ENCODE measurements around the gene PTPRE. TPM values are rescaled to one million over a fixed set of nuclear protein-coding genes. Genes with fewer than 3 reads are reported as not detected.

The PTPRE gene
- total RNA-seq, 1 donor from 2014 or later = 0.21 TPM

- Histone ChIP-seq H3K4me1 (no peaks in the 10 kb centered on the region), H3K79me2 (ENCODE audit: low read depth) (no peaks in the 10 kb centered on the region), H3K4me2 (no peak overlapping the region), H2AFZ (replicated peaks) (no peak overlapping the region), H3K27me3 (peaks cover 8% of the 10 kb centered on the region), H3K4me3 (no peak overlapping the region), H3K36me3 (no peaks in the 10 kb centered on the region), H3F3A (ENCODE audit: low read depth) (peaks cover 8% of the 10 kb centered on the region), H3K9me3 (ENCODE audit: low read depth) (no peaks in the 10 kb centered on the region), H3K27ac (no peak overlapping the region), H3K9ac (no peak overlapping the region), H4K20me1 (ENCODE audit: low read depth) (no peaks in the 10 kb centered on the region)
- TF ChIP-seq, protein P1, sequence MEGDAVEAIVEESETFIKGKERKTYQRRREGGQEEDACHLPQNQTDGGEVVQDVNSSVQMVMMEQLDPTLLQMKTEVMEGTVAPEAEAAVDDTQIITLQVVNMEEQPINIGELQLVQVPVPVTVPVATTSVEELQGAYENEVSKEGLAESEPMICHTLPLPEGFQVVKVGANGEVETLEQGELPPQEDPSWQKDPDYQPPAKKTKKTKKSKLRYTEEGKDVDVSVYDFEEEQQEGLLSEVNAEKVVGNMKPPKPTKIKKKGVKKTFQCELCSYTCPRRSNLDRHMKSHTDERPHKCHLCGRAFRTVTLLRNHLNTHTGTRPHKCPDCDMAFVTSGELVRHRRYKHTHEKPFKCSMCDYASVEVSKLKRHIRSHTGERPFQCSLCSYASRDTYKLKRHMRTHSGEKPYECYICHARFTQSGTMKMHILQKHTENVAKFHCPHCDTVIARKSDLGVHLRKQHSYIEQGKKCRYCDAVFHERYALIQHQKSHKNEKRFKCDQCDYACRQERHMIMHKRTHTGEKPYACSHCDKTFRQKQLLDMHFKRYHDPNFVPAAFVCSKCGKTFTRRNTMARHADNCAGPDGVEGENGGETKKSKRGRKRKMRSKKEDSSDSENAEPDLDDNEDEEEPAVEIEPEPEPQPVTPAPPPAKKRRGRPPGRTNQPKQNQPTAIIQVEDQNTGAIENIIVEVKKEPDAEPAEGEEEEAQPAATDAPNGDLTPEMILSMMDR (IDR thresholded peaks at IDR 0.05) = no peak
- TF ChIP-seq EZH2 (IDR thresholded peaks at IDR 0.05) (no peak), EZH2phosphoT487 (IDR thresholded peaks at IDR 0.05) (no peak)
- no peak overlapping the region for H3K27ac Mint-ChIP-seq
- H3K9me3 Mint-ChIP-seq = no peaks in the 10 kb centered on the region
- no peaks in the 10 kb centered on the region for H3K36me3 Mint-ChIP-seq
- DNase-seq (ENCODE audit: low spot score) = no peak
- peaks cover 5% of the 10 kb centered on the region for H3K4me1 Mint-ChIP-seq
- H3K27me3 Mint-ChIP-seq (ENCODE audit: insufficient read depth, low read depth) = peaks cover 13% of the 10 kb centered on the region
- no peak overlapping the region for H3K4me3 Mint-ChIP-seq
Measured at GRCh38 chr10:128070721-128071416, 164.0 kb downstream of the PTPRE start.

GRCh38 chr10:128071417-128071782 is 164.5 kb downstream of the PTPRE start:
- Mint-ChIP-seq H3K9me3 (no peaks in the 10 kb centered on the region), H3K36me3 (no peaks in the 10 kb centered on the region), H3K27ac (no peak overlapping the region), H3K4me3 (no peak overlapping the region), H3K27me3 (ENCODE audit: insufficient read depth, low read depth) (peaks cover 13% of the 10 kb centered on the region), H3K4me1 (peaks cover 5% of the 10 kb centered on the region)
- Histone ChIP-seq H3K27me3 (peaks cover 8% of the 10 kb centered on the region), H3K9ac (no peak overlapping the region), H3F3A (ENCODE audit: low read depth) (peaks cover 8% of the 10 kb centered on the region), H2AFZ (replicated peaks) (no peak overlapping the region), H3K79me2 (ENCODE audit: low read depth) (no peaks in the 10 kb centered on the region), H3K27ac (no peak overlapping the region), H3K4me1 (no peaks in the 10 kb centered on the region), H3K9me3 (ENCODE audit: low read depth) (no peaks in the 10 kb centered on the region), H4K20me1 (ENCODE audit: low read depth) (no peaks in the 10 kb centered on the region), H3K4me3 (no peak overlapping the region), H3K36me3 (no peaks in the 10 kb centered on the region), H3K4me2 (no peak overlapping the region)
- TF ChIP-seq EZH2phosphoT487 (IDR thresholded peaks at IDR 0.05) = no peak
- TF ChIP-seq, protein P1 (IDR thresholded peaks at IDR 0.05) = no peak
- no peak for DNase-seq (ENCODE audit: low spot score)

GRCh38 chr10:128072046-128072445 is 165.1 kb downstream of the PTPRE start:
- no peaks in the 10 kb centered on the region for H3K79me2 ChIP-seq (ENCODE audit: low read depth)
- H3K27me3 Mint-ChIP-seq (ENCODE audit: insufficient read depth, low read depth) = peaks cover 8% of the 10 kb centered on the region

GRCh38 chr10:128072941-128073645 is 166.2 kb downstream of the PTPRE start:
- H3K36me3 ChIP-seq = no peaks in the 10 kb centered on the region

More at GRCh38 chr10:128072046-128072445, 165.1 kb downstream of the PTPRE start:
- H3K27me3 ChIP-seq = peaks cover 8% of the 10 kb centered on the region
- no peak overlapping the region for H3K4me3 Mint-ChIP-seq
- peaks cover 5% of the 10 kb centered on the region for H3K4me1 Mint-ChIP-seq
- H3K27ac Mint-ChIP-seq = no peak overlapping the region
- H3K4me3 ChIP-seq = no peak overlapping the region
- H3K36me3 Mint-ChIP-seq = no peaks in the 10 kb centered on the region
- H3K4me2 ChIP-seq = no peak overlapping the region
- H3K9ac ChIP-seq = no peak overlapping the region
- no peaks in the 10 kb centered on the region for H3K9me3 ChIP-seq (ENCODE audit: low read depth)
- H3K9me3 Mint-ChIP-seq = no peaks in the 10 kb centered on the region
- no peak for TF ChIP-seq EZH2phosphoT487 (IDR thresholded peaks at IDR 0.05)
- H3F3A ChIP-seq (ENCODE audit: low read depth) = peaks cover 5% of the 10 kb centered on the region
- H3K4me1 ChIP-seq = no peaks in the 10 kb centered on the region
- no peak overlapping the region for H3K27ac ChIP-seq
- no peak for DNase-seq (ENCODE audit: low spot score)
- H3K36me3 ChIP-seq = no peaks in the 10 kb centered on the region
- H2AFZ ChIP-seq (replicated peaks) = no peak overlapping the region
- H4K20me1 ChIP-seq (ENCODE audit: low read depth) = no peaks in the 10 kb centered on the region

More at GRCh38 chr10:128072941-128073645, 166.2 kb downstream of the PTPRE start:
- no peak overlapping the region for H3K27ac Mint-ChIP-seq
- H3K9me3 Mint-ChIP-seq = no peaks in the 10 kb centered on the region
- H3K9ac ChIP-seq = no peak overlapping the region
- H3K27me3 ChIP-seq = peaks cover 8% of the 10 kb centered on the region
- no peak for DNase-seq (ENCODE audit: low spot score)
- H2AFZ ChIP-seq (replicated peaks) = no peak overlapping the region
- TF ChIP-seq, protein P1 (IDR thresholded peaks at IDR 0.05) = no peak
- no peak for TF ChIP-seq EZH2phosphoT487 (IDR thresholded peaks at IDR 0.05)
- no peak for TF ChIP-seq EZH2 (IDR thresholded peaks at IDR 0.05)
- H3K79me2 ChIP-seq (ENCODE audit: low read depth) = no peaks in the 10 kb centered on the region
- H3K9me3 ChIP-seq (ENCODE audit: low read depth) = no peaks in the 10 kb centered on the region
- H3K4me1 Mint-ChIP-seq = peaks cover 5% of the 10 kb centered on the region
- no peak overlapping the region for H3K27ac ChIP-seq
- no peak overlapping the region for H3K4me3 Mint-ChIP-seq
- H4K20me1 ChIP-seq (ENCODE audit: low read depth) = no peaks in the 10 kb centered on the region
- H3F3A ChIP-seq (ENCODE audit: low read depth) = no peaks in the 10 kb centered on the region
- H3K4me2 ChIP-seq = no peak overlapping the region
- H3K27me3 Mint-ChIP-seq (ENCODE audit: insufficient read depth, low read depth) = peaks cover 6% of the 10 kb centered on the region
- H3K36me3 Mint-ChIP-seq = no peaks in the 10 kb centered on the region
- no peaks in the 10 kb centered on the region for H3K4me1 ChIP-seq
- H3K4me3 ChIP-seq = no peak overlapping the region

Data from neural progenitor cell (in vitro differentiated cells).